H1 (cell line): ENCODE measurements around the gene HSD17B3. TPM values are rescaled to one million over a fixed set of nuclear protein-coding genes. Genes with fewer than 3 reads are reported as not detected.

Experiments used
- CTCF ChIA-PET: fragments of 300-600 bp; sonication (Branson Sonifier 250); formaldehyde crosslinking; loops from one replicate; lab custom pipeline; 2021; ENCODE audit not compliant: partially characterized antibody; lab: Charles Lee
- POLR2A ChIA-PET: fragments of 300-600 bp; sonication (Branson Sonifier 250); formaldehyde crosslinking; loops from one replicate; lab custom pipeline; 2021; ENCODE audit warnings: inconsistent platforms; ENCODE audit not compliant: partially characterized antibody; lab: Charles Lee
- DNase-seq, 2 experiments: peaks; one replicate each; pipeline versions ENCODE4 v3.0.0 to v3.0.0-alpha.2; 2010 to 2022; ENCODE audit warnings: low spot score in 2 of 2, low read depth in 1 of 2, mixed read lengths in 1 of 2
- FAIRE-seq: peaks from 2 replicates; lab custom pipeline; 2011; peaks lifted over from hg19 to GRCh38; lab: Jason Lieb, UNC
- H2AFZ ChIP-seq: 2 replicates; pipeline ENCODE4 v1.8.1; 2012; ENCODE audit warnings: low read length, inconsistent platforms
- H2AK5ac ChIP-seq: 2 replicates; pipeline ENCODE4 v1.6.1; 2013; ENCODE audit warnings: low read depth, low read length
- H2BK120ac ChIP-seq: replicated peaks from 2 replicates; pipeline ENCODE3; 2013; ENCODE audit warnings: low read depth, low read length, inconsistent platforms
- H2BK12ac ChIP-seq: 2 replicates; pipeline ENCODE4 v1.6.1; 2013; ENCODE audit warnings: low read depth, low read length
- H2BK15ac ChIP-seq: 2 replicates; pipeline ENCODE4 v1.6.1; 2013; ENCODE audit warnings: low read length
- H2BK20ac ChIP-seq: 2 replicates; pipeline ENCODE4 v1.6.1; 2013; ENCODE audit warnings: low read length
- H2BK5ac ChIP-seq: 2 replicates; pipeline ENCODE4 v1.6.1; 2013; ENCODE audit warnings: low read depth, low read length
- H3K14ac ChIP-seq: 2 replicates; pipeline ENCODE4 v1.6.1; 2013; ENCODE audit warnings: inconsistent platforms; ENCODE audit not compliant: insufficient read length
- H3K18ac ChIP-seq: 2 replicates; pipeline ENCODE4 v1.6.1; 2013; ENCODE audit warnings: low read length; ENCODE audit errors: extremely low read depth
- H3K23ac ChIP-seq: 2 replicates; pipeline ENCODE4 v1.6.1; 2013; ENCODE audit warnings: inconsistent platforms; ENCODE audit not compliant: insufficient read length
- H3K23me2 ChIP-seq: 2 replicates; pipeline ENCODE4 v1.6.1; 2013; ENCODE audit warnings: low read depth, low read length
- H3K27ac ChIP-seq: 2 replicates; pipeline ENCODE4 v1.6.1; 2011; ENCODE audit warnings: low read depth, low read length, inconsistent platforms
- H3K27me3 ChIP-seq, 4 experiments: replicated peaks in 1 of 4; 1 replicate in 1 of 4; 2 replicates in 3 of 4; pipeline versions ENCODE4 v1.6.1 to v1.8.1; 2011 to 2013; ENCODE audit warnings: low read length in 3 of 4, mild to moderate bottlenecking in 3 of 4, inconsistent platforms in 2 of 4, mixed read lengths in 2 of 4, moderate library complexity in 1 of 4; ENCODE audit not compliant: control insufficient read depth in 3 of 4, insufficient read depth in 3 of 4; ENCODE audit errors: extremely low read depth in 1 of 4
- H3K36me3 ChIP-seq, 4 experiments: 2 replicates each; pipeline versions ENCODE4 v1.6.1 to v1.8.1; 2011 to 2013; ENCODE audit warnings: mild to moderate bottlenecking in 4 of 4, low read length in 3 of 4, moderate library complexity in 2 of 4, control low read depth in 1 of 4, inconsistent platforms in 1 of 4; ENCODE audit not compliant: insufficient read depth in 4 of 4, control insufficient read depth in 2 of 4
- H3K4ac ChIP-seq: replicated peaks from 2 replicates; pipeline ENCODE3; 2013; ENCODE audit warnings: low read length, low read depth, mixed read lengths, inconsistent platforms; ENCODE audit not compliant: insufficient read length
- H3K4me1 ChIP-seq, 4 experiments: replicated peaks in 1 of 4; 1 replicate in 1 of 4; 2 replicates in 3 of 4; pipeline versions ENCODE4 v1.6.1 to v1.8.1; 2011 to 2013; ENCODE audit warnings: low read length in 3 of 4, inconsistent platforms in 2 of 4, mixed read lengths in 1 of 4; ENCODE audit not compliant: insufficient read depth in 4 of 4, control insufficient read depth in 3 of 4
- H3K4me2 ChIP-seq, 2 experiments: 2 replicates each; pipeline versions ENCODE4 v1.6.1 to v1.8.1; 2011 to 2013; ENCODE audit warnings: low read depth in 2 of 2, low read length in 2 of 2, control low read depth in 1 of 2, inconsistent platforms in 1 of 2, mild to moderate bottlenecking in 1 of 2; ENCODE audit not compliant: insufficient read depth in 1 of 2
- H3K4me3 ChIP-seq, 4 experiments: fragments of 200-600, 300-600 bp in 1 of 4; sonication (generic), shearing (Covaris generic), sonication (Bioruptor Twin) in 1 of 4; 2 replicates each; pipeline versions ENCODE4 v1.5.1 to v1.8.1; 2011 to 2016; ENCODE audit warnings: low read length in 4 of 4, low read depth in 3 of 4, control low read depth in 2 of 4, inconsistent platforms in 2 of 4, mild to moderate bottlenecking in 2 of 4, mixed read lengths in 1 of 4, moderate library complexity in 1 of 4; ENCODE audit not compliant: insufficient read depth in 2 of 4; ENCODE audit errors: extremely low read depth in 1 of 4
- H3K56ac ChIP-seq: replicated peaks from 2 replicates; pipeline ENCODE3; 2013; ENCODE audit warnings: low read depth, mild to moderate bottlenecking, mixed read lengths, low read length, inconsistent platforms; ENCODE audit not compliant: insufficient read length
- H3K79me1 ChIP-seq: 2 replicates; pipeline ENCODE4 v1.6.1; 2013; ENCODE audit warnings: low read depth, low read length, control low read depth
- H3K79me2 ChIP-seq, 2 experiments: 2 replicates each; pipeline versions ENCODE4 v1.6.1 to v1.8.1; 2012 to 2013; ENCODE audit warnings: low read length in 2 of 2, mild to moderate bottlenecking in 2 of 2, inconsistent platforms in 1 of 2; ENCODE audit not compliant: insufficient read depth in 2 of 2, control insufficient read depth in 1 of 2
- H3K9ac ChIP-seq, 4 experiments: replicated peaks in 1 of 4; 1 replicate in 1 of 4; 2 replicates in 3 of 4; pipeline versions ENCODE4 v1.6.1 to v1.8.1; 2011 to 2013; ENCODE audit warnings: low read depth in 3 of 4, low read length in 3 of 4, control low read depth in 2 of 4, mild to moderate bottlenecking in 2 of 4, moderate library complexity in 2 of 4, inconsistent platforms in 1 of 4; ENCODE audit errors: extremely low read depth in 1 of 4
- H3K9me3 ChIP-seq, 2 experiments: 2 replicates each; pipeline versions ENCODE4 v1.6.1 to v1.8.1; 2012 to 2013; ENCODE audit warnings: mild to moderate bottlenecking in 2 of 2, moderate library complexity in 2 of 2, control low read depth in 1 of 2, inconsistent platforms in 1 of 2, low read depth in 1 of 2, low read length in 1 of 2, mixed read lengths in 1 of 2; ENCODE audit not compliant: insufficient read depth in 2 of 2
- H4K20me1 ChIP-seq, 2 experiments: replicated peaks in 1 of 2; 2 replicates each; pipeline versions ENCODE3 to v1.8.1; 2011 to 2013; ENCODE audit warnings: inconsistent platforms in 2 of 2, low read length in 2 of 2, mild to moderate bottlenecking in 1 of 2; ENCODE audit not compliant: insufficient read depth in 2 of 2, control insufficient read depth in 1 of 2
- H4K5ac ChIP-seq: 2 replicates; pipeline ENCODE4 v1.6.1; 2013; ENCODE audit warnings: low read length, low read depth, mixed read lengths, inconsistent platforms; ENCODE audit not compliant: insufficient read length
- H4K8ac ChIP-seq: 2 replicates; pipeline ENCODE4 v1.8.0; 2013; ENCODE audit warnings: mild to moderate bottlenecking, moderate library complexity, low read length, inconsistent platforms; ENCODE audit not compliant: insufficient read depth; ENCODE audit errors: extremely low read depth
- H4K91ac ChIP-seq: replicated peaks from 2 replicates; pipeline ENCODE3; 2013; ENCODE audit warnings: low read length, mixed read lengths, inconsistent platforms; ENCODE audit not compliant: insufficient read length
- ASH2L ChIP-seq: fragments of 200-600, 300-600 bp; sonication (generic); IDR thresholded peaks from one replicate; pipeline ENCODE4 v1.7.1; 2017; ENCODE audit warnings: low read length
- ATF2 ChIP-seq: IDR thresholded peaks from 2 replicates; pipeline ENCODE4 v1.6.1; 2012; ENCODE audit warnings: low read length, inconsistent platforms
- BCL11A ChIP-seq, 2 experiments: IDR thresholded peaks; one replicate each; pipeline ENCODE4 v1.6.1; 2011; ENCODE audit warnings: low read depth in 2 of 2, low read length in 2 of 2, mild to moderate bottlenecking in 2 of 2
- CTCF ChIP-seq, 3 experiments: IDR thresholded peaks; 1 replicate in 2 of 3; 2 replicates in 1 of 3; pipeline versions ENCODE4 v1.5.1 to v1.6.1; 2011; ENCODE audit warnings: low read length in 3 of 3, mild to moderate bottlenecking in 3 of 3, inconsistent platforms in 2 of 3, low read depth in 1 of 3, moderate library complexity in 1 of 3; ENCODE audit not compliant: insufficient read depth in 1 of 3; ENCODE audit errors: control extremely low read depth in 1 of 3
- TEAD4 ChIP-seq: IDR thresholded peaks from 2 replicates; pipeline ENCODE4 v1.6.1; 2012; ENCODE audit warnings: low read depth, low read length, inconsistent platforms, mixed read lengths
- WGBS, 2 experiments: shearing (Covaris generic) in 1 of 2; methylation state at CpG; one replicate each; pipeline versions ENCODE4 v1.1.6 to v1.1.7; 2013 to 2015; ENCODE audit warnings: low lambda C conversion rate in 2 of 2, mixed read lengths in 2 of 2, inconsistent platforms in 1 of 2, low coverage in 1 of 2, missing lambda C conversion rate in 1 of 2; ENCODE audit not compliant: insufficient replicate concordance in 2 of 2, insufficient coverage in 1 of 2, insufficient read length in 1 of 2; ENCODE audit errors: extremely low coverage in 1 of 2, missing lambda C conversion rate in 1 of 2; 5-methylcytosine and 5-hydroxymethylcytosine counted together
- polyA plus RNA-seq, 7 experiments: library from polyadenylated mRNA; depleted of rRNA in 3 of 7; stranded (reverse) in 5 of 7; unstranded in 2 of 7; fragments of >200 nt in 5 of 7; fragments of 200-250 nt in 2 of 7; gene quantifications; 1 replicate in 5 of 7; 2 replicates in 1 of 7; 4 replicates in 1 of 7; pipeline versions ENCODE4 v1.2.1 to v1.2.3, GENCODE V29; 2011 to 2013; ENCODE audit warnings: missing spikeins in 2 of 7, mixed read lengths in 2 of 7
- total RNA-seq: library from RNA; stranded (reverse); fragmentation: NEBNext Ultra II Directional; extraction: Animal tissue kit (Norgen Biotek cat#: 25700); gene quantifications from 2 replicates; pipeline ENCODE4 v1.2.1, GENCODE V29; 2021

HSD17B3 gene
- total and polyA plus RNA-seq, 2 of the 8 experiments (the other 6 are each of a cell fraction or from before 2014, with no cell fraction given): not detected

- H4K20me1 ChIP-seq: no peaks in the 10 kb centered on the region
- H2AFZ ChIP-seq: 0 out of 2 replicates have a peak overlapping the region, but pooled peaks have one; percentile 10
- ChIA-PET POLR2A (no interaction called here), CTCF (interaction anchor here (0.8 to 9.7 kb wide), 9 partner anchors 11 to 348 kb away, joined by 3 to 91 read pairs (median 3); no protein-coding TSS in a partner anchor)
- no peak overlapping the region for H4K91ac ChIP-seq
- H3K36me3 ChIP-seq: no peaks in the 10 kb centered on the region
- no peak overlapping the region for H2BK20ac ChIP-seq
- H3K79me2 ChIP-seq: no peaks in the 10 kb centered on the region
- H3K4me2 ChIP-seq: 0 out of 4 replicates have a peak overlapping the region, but pooled peaks of 1 of the 2 experiments have one; percentile 6
- no peak overlapping the region for H3K9ac ChIP-seq
- no peak overlapping the region for H2BK5ac ChIP-seq
- no peak overlapping the region for H3K4ac ChIP-seq
- no peaks in the 10 kb centered on the region for H3K9me3 ChIP-seq
- WGBS, 2 experiments: 72% methylated on average over 8 of the region's 8 CpGs; no CpG with 5 or more reads in 1 of the 2 experiments
- H2BK12ac ChIP-seq: no peak overlapping the region
- H3K56ac ChIP-seq: no peak overlapping the region
- H3K14ac ChIP-seq: no peak overlapping the region
- no peak overlapping the region for H2AK5ac ChIP-seq
- no peak overlapping the region for H3K27ac ChIP-seq
- TF ChIP-seq CTCF (IDR thresholded peaks at IDR 0.05; ENCODE audit: control extremely low read depth in 1 of 3, insufficient read depth in 1 of 3, low read depth in 1 of 3, low read length in 3 of 3) (peak in 1 of 3 experiments; percentile 3; a peak in 1 of 4 replicates), TEAD4 (peak; percentile 53), BCL11A (IDR thresholded peaks at IDR 0.05; ENCODE audit: low read depth in 2 of 2, low read length in 2 of 2) (no peak), ATF2 (0 out of 2 replicates have a peak, but pooled peaks have one; percentile 30), ASH2L (no peak)
- H3K23me2 ChIP-seq: no peaks in the 10 kb centered on the region
- H3K79me1 ChIP-seq: no peaks in the 10 kb centered on the region
- peaks cover 0 to 10% (median 6%) of the 10 kb centered on the region in 4 experiments; a peak in 4 of 7 replicates for H3K4me1 ChIP-seq
- no peak overlapping the region for H3K4me3 ChIP-seq
- no peak overlapping the region for H2BK15ac ChIP-seq
- no peak overlapping the region for H3K23ac ChIP-seq
- H4K8ac ChIP-seq: no peak overlapping the region
- no peak for FAIRE-seq
- no peak for DNase-seq
- no peaks in the 10 kb centered on the region for H3K27me3 ChIP-seq
- no peak overlapping the region for H2BK120ac ChIP-seq
- H3K18ac ChIP-seq: 0 out of 2 replicates have a peak overlapping the region, but pooled peaks have one; percentile 10
- no peak overlapping the region for H4K5ac ChIP-seq
Observed at GRCh38 chr9:96320749-96321280, 18.8 kb upstream of the HSD17B3 start.
